DMS114 treated with DMSO at 0.1 percent for 48 hours (cell line): ENCODE results near the gene SYCE1L.
"Not testable (repeated sequence)": the region's sequence is repeated elsewhere in the genome, so short reads cannot be mapped to it uniquely, and the experiment has no call there.

ENCODE experiments used
- DNase-seq: peaks from one replicate; lab custom pipeline; 2025; ENCODE audit not compliant: unreplicated experiment; lab: John Stamatoyannopoulos, UW

SYCE1L gene

GRCh38 chr16:77242471-77242870 lies 43.3 kb downstream of the SYCE1L start:
- not testable (repeated sequence) for DNase-seq

- no peak for DNase-seq
These were observed 46.9 kb downstream of the SYCE1L start for GRCh38 chr16:77246150-77246549.

GRCh38 chr16:77250400-77250799 lies 51.2 kb downstream of the SYCE1L start:
- DNase-seq: no peak
